Measurements from ENCODE around the gene HOXC13. TPM values are rescaled to one million over a fixed set of nuclear protein-coding genes. Genes with fewer than 3 reads are reported as not detected.

The HOXC13 gene
- total RNA-seq, 1 experiment from 2014 or later: not detected

- BruUV-seq (replicated peaks): no TSS peak
- H3K36me3 Mint-ChIP-seq (ENCODE audit: insufficient read depth, unreplicated experiment): no peaks in the 10 kb centered on the region
- H3K4me3 Mint-ChIP-seq (ENCODE audit: low read depth, unreplicated experiment): no peak overlapping the region
- no peak for DNase-seq
- no peak overlapping the region for H3K27ac Mint-ChIP-seq (ENCODE audit: unreplicated experiment)
- intact Hi-C loops (cut with micrococcal nuclease; ENCODE audit: unreplicated experiment): no loop called here
- CTCF ChIA-PET: no interaction called here
- no peak for TF ChIP-seq CTCF (IDR thresholded peaks at IDR 0.05; ENCODE audit: unreplicated experiment)
- peaks cover 89% of the 10 kb centered on the region for H3K27me3 Mint-ChIP-seq (ENCODE audit: unreplicated experiment)
- H3K9me3 Mint-ChIP-seq (ENCODE audit: low read depth, unreplicated experiment): no peaks in the 10 kb centered on the region
- H3K4me1 Mint-ChIP-seq (ENCODE audit: low read depth, unreplicated experiment): peaks cover 7% of the 10 kb centered on the region
Observed at GRCh38 chr12:53928054-53928835, 10.4 kb upstream of the HOXC13 start.

GRCh38 chr12:53929527-53929926, 9.1 kb upstream of the HOXC13 start:
- no peak for TF ChIP-seq CTCF (IDR thresholded peaks at IDR 0.05; ENCODE audit: unreplicated experiment)
- Mint-ChIP-seq H3K27me3 (ENCODE audit: unreplicated experiment) (peaks cover 92% of the 10 kb centered on the region), H3K4me3 (ENCODE audit: low read depth, unreplicated experiment) (no peak overlapping the region), H3K4me1 (ENCODE audit: low read depth, unreplicated experiment) (no peaks in the 10 kb centered on the region), H3K27ac (ENCODE audit: unreplicated experiment) (no peak overlapping the region), H3K9me3 (ENCODE audit: low read depth, unreplicated experiment) (no peaks in the 10 kb centered on the region), H3K36me3 (ENCODE audit: insufficient read depth, unreplicated experiment) (no peaks in the 10 kb centered on the region)
- DNase-seq: no peak
- intact Hi-C loops (cut with micrococcal nuclease; ENCODE audit: unreplicated experiment): no loop called here
- CTCF ChIA-PET: no interaction called here
- no TSS peak for BruUV-seq (replicated peaks)

- peaks cover 100% of the 10 kb centered on the region for H3K27me3 Mint-ChIP-seq (ENCODE audit: unreplicated experiment)
- H3K9me3 Mint-ChIP-seq (ENCODE audit: low read depth, unreplicated experiment): no peaks in the 10 kb centered on the region
- no peaks in the 10 kb centered on the region for H3K4me1 Mint-ChIP-seq (ENCODE audit: low read depth, unreplicated experiment)
- DNase-seq: no peak
- CTCF ChIA-PET: no interaction called here
- H3K27ac Mint-ChIP-seq (ENCODE audit: unreplicated experiment): no peak overlapping the region
- TF ChIP-seq CTCF (IDR thresholded peaks at IDR 0.05; ENCODE audit: unreplicated experiment): no peak
- H3K36me3 Mint-ChIP-seq (ENCODE audit: insufficient read depth, unreplicated experiment): no peaks in the 10 kb centered on the region
- no TSS peak for BruUV-seq (replicated peaks)
- intact Hi-C loops (cut with micrococcal nuclease; ENCODE audit: unreplicated experiment): no loop called here
- H3K4me3 Mint-ChIP-seq (ENCODE audit: low read depth, unreplicated experiment): no peak overlapping the region
Observed at GRCh38 chr12:53930591-53931255, 7.9 kb upstream of the HOXC13 start.

- H3K4me3 Mint-ChIP-seq (ENCODE audit: low read depth, unreplicated experiment): no peak overlapping the region
- CTCF ChIA-PET: no interaction called here
- no TSS peak for BruUV-seq (replicated peaks)
Observed at GRCh38 chr12:53931844-53932581, 6.6 kb upstream of the HOXC13 start.

More at GRCh38 chr12:53931844-53932581, 6.6 kb upstream of the HOXC13 start:
- Mint-ChIP-seq H3K27ac (ENCODE audit: unreplicated experiment) (no peak overlapping the region), H3K36me3 (ENCODE audit: insufficient read depth, unreplicated experiment) (no peaks in the 10 kb centered on the region), H3K27me3 (ENCODE audit: unreplicated experiment) (peaks cover 100% of the 10 kb centered on the region), H3K4me1 (ENCODE audit: low read depth, unreplicated experiment) (no peaks in the 10 kb centered on the region), H3K9me3 (ENCODE audit: low read depth, unreplicated experiment) (no peaks in the 10 kb centered on the region)
- no peak for DNase-seq
- intact Hi-C loops (cut with micrococcal nuclease; ENCODE audit: unreplicated experiment): no loop called here
- no peak for TF ChIP-seq CTCF (IDR thresholded peaks at IDR 0.05; ENCODE audit: unreplicated experiment)

Data from Calu3 (cell line).